Liver (tissue), 9 donors: ENCODE data around the gene NBPF26. TPM values are rescaled to one million over a fixed set of nuclear protein-coding genes. Genes with fewer than 3 reads are reported as not detected.
"Not testable (repeated sequence)": the region's sequence is repeated elsewhere in the genome, so short reads cannot be mapped to it uniquely, and the experiment has no call there.

Source experiments
- DNase-seq: peaks from one replicate; pipeline ENCODE4 v3.0.0-alpha.2; 2017; ENCODE audit warnings: low spot score
- H3K27ac ChIP-seq, 2 donors: one replicate each; pipeline ENCODE4 v1.7.0; 2013; ENCODE audit warnings: inconsistent platforms in 2 of 2, low read length in 2 of 2, control low read depth in 1 of 2, low read depth in 1 of 2, mild to moderate bottlenecking in 1 of 2
- H3K27me3 ChIP-seq, 4 donors: one replicate each; pipeline versions ENCODE4 v1.6.1 to v1.7.0; 2013; ENCODE audit warnings: low read length in 3 of 4, inconsistent platforms in 1 of 4, mild to moderate bottlenecking in 1 of 4, moderate library complexity in 1 of 4; ENCODE audit not compliant: control insufficient read depth in 4 of 4, insufficient read depth in 4 of 4
- H3K36me3 ChIP-seq, 4 donors: one replicate each; pipeline versions ENCODE4 v1.6.1 to v1.7.0; 2013; ENCODE audit warnings: low read length in 3 of 4, mild to moderate bottlenecking in 3 of 4, low read depth in 1 of 4, moderate library complexity in 1 of 4; ENCODE audit not compliant: control insufficient read depth in 4 of 4, insufficient read depth in 3 of 4
- H3K4me1 ChIP-seq, 4 donors: one replicate each; pipeline versions ENCODE4 v1.6.1 to v1.7.0; 2013; ENCODE audit warnings: low read length in 3 of 4, mild to moderate bottlenecking in 3 of 4, moderate library complexity in 1 of 4; ENCODE audit not compliant: control insufficient read depth in 4 of 4, insufficient read depth in 4 of 4
- H3K4me3 ChIP-seq, 3 donors: one replicate each; pipeline versions ENCODE4 v1.6.1 to v1.7.0; 2013; ENCODE audit warnings: low read length in 3 of 3, control low read depth in 1 of 3, low read depth in 1 of 3, mild to moderate bottlenecking in 1 of 3
- H3K9ac ChIP-seq, 2 donors: one replicate each; pipeline ENCODE4 v1.7.0; 2013; ENCODE audit warnings: low read length in 2 of 2, mild to moderate bottlenecking in 2 of 2, moderate library complexity in 2 of 2, control low read depth in 1 of 2, low read depth in 1 of 2
- H3K9me3 ChIP-seq, 4 donors: one replicate each; pipeline versions ENCODE4 v1.6.1 to v1.7.0; 2013; ENCODE audit warnings: low read length in 3 of 4; ENCODE audit not compliant: control insufficient read depth in 4 of 4
- RAD21 ChIP-seq, 2 donors: IDR thresholded peaks; 2 replicates each; pipeline ENCODE4 v1.6.1; 2016; ENCODE audit warnings: antibody characterized with exemption in 2 of 2, mild to moderate bottlenecking in 2 of 2
- WGBS: extraction: QIAGEN DNeasy Blood & Tissue Kit; methylation state at CpG from one replicate; pipeline ENCODE4 v1.1.7; 2013; 5-methylcytosine and 5-hydroxymethylcytosine counted together
- polyA plus RNA-seq, 2 donors: library from polyadenylated mRNA; stranded (reverse) in 1 of 2; unstranded in 1 of 2; fragments of 200-250 nt in 1 of 2; fragments of >200 nt in 1 of 2; fragmentation: Nextera tagmentation in 1 of 2; extraction: Ambion mirVana in 1 of 2; gene quantifications; one replicate each; pipeline versions ENCODE4 v1.2.1 to v1.2.3, GENCODE V29; 2013 to 2015
- total RNA-seq, 2 donors: library from RNA; depleted of rRNA; stranded (reverse); fragments of >200 nt; gene quantifications; one replicate each; pipeline ENCODE4 v1.2.3, GENCODE V29; 2014
- TF ChIP-seq, protein P1 (sequence below): fragments of 150-350 bp; IDR thresholded peaks from 2 replicates; pipeline ENCODE4 v1.5.1; 2017; ENCODE audit warnings: improper control_type of control experiment, low read depth, low read length; ENCODE audit not compliant: missing input control
- donor health status: healthy.
- donor health status: healthy.
- donor health status: healthy.
- donor health status: healthy.
- donor health status: healthy.

Gene NBPF26
- total and polyA plus RNA-seq, 4 donors: 2.5 to 31.3 (median 5.3) TPM

DNA sequence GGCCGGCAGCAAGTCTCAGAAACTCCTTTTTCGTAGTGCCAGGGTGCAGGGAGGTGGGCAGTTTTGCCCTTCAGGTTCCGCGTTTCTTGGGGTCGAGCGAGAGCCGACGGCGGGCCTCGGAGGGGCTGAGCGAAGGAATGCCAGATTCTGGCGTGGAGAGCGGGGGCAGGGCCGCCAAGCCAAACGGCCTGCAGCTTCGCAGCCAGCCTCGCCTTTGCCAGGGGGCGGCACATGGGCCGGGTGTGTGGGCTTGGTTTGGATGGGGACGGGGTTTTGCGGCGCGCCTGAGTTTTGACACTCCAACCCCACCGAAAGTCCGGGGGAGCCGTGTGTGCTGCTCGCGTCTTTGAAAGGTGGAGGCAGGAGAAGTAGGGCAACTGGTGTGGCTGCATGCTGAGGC, 762 bp downstream of the NBPF26 start:
- WGBS: 2% methylated on average over 13 of the region's 28 CpGs
- H3K36me3 ChIP-seq, H3K9ac ChIP-seq, H3K27me3 ChIP-seq, H3K9me3 ChIP-seq, H3K4me1 ChIP-seq, H3K27ac ChIP-seq, DNase-seq: not testable (repeated sequence)
- H3K4me3 ChIP-seq: peak overlapping the region in 1 of 3 donors; percentile 47

DNA sequence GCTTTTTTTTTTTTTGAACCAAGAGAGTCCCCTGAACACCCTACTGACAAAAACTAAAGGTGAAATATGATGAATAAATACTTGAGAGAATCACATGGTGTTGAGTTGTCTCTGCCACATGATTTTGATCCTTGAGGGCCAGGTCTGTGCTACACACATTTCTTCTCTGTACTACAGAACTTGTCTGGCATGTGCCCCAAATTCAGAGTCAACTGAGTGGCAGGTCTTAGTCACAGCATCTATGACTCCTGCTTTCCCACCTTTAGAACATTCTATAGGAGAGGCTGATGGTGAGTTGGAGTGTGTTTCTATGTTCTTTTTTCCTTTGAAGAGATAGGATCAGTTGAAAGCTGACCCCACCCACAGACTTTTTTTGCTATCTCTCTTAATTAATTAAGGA, 5.1 kb downstream of the NBPF26 start:
- not testable (repeated sequence) for H3K9ac ChIP-seq, H3K27ac ChIP-seq, H3K36me3 ChIP-seq, DNase-seq, H3K27me3 ChIP-seq, H3K4me1 ChIP-seq, H3K4me3 ChIP-seq, H3K9me3 ChIP-seq

DNA sequence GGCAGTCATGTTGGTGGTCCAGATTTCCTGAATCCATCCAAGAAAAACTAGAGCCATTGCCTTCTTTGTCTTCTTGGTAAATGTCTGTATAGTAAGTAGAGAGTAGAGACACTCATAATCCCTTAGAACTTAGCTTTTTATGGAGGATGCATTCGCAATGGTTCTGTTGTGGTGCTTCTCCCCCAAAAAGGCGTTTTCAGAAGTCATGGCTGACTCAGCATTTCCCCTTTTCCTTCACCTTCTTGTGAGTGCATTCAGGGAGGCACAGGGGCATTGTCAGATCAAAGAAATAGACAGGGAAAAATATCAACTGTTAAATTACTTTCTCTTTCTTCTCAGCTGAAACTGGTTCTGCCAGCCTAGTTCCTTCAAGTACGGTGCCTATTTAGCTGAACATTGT, 45.3 kb downstream of the NBPF26 start:
- H3K4me3 ChIP-seq, DNase-seq, H3K9me3 ChIP-seq, H3K36me3 ChIP-seq, H3K27ac ChIP-seq, H3K4me1 ChIP-seq, H3K27me3 ChIP-seq, H3K9ac ChIP-seq: not testable (repeated sequence)
- whole genome bisulfite sequencing: 67% methylated on average over 2 of the region's 3 CpGs

DNA sequence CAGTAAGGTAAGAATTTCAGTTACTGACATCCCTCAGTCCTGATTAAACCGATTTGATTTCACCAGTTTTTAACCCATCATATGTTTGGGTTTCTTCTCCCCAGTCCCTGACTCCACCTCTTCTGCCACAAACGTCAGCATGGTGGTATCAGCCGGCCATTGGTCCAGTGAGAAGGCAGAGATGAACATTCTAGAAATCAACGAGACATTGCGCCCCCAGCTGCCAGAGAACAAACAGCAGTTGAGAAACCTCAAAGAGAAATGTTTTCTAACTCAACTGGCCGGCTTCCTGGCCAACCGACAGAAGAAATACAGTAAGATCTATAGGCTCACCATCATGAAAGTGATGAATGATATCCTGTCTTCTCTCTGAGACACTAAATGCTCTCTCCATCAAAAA, 81.7 kb downstream of the NBPF26 start:
- H3K4me3 ChIP-seq, H3K36me3 ChIP-seq, H3K9me3 ChIP-seq, H3K9ac ChIP-seq, H3K27ac ChIP-seq, H3K4me1 ChIP-seq, DNase-seq, H3K27me3 ChIP-seq: not testable (repeated sequence)
- 38% methylated on average over 7 of the region's 7 CpGs for WGBS

DNA sequence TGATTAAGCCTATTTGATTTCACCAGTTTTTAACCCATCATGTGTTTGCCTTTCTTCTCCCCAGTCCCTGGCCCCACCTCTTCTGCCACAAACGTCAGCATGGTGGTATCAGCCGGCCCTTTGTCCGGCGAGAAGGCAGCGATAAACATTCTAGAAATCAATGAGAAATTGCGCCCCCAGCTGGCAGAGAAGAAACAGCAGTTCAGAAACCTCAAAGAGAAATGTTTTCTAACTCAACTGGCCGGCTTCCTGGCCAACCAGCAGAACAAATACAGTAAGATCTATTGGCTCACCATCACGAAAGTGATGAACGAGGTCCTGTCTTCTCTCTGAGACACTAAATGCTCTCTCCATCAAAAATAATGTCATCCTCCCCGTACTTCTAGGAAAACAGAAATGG, 88.1 kb downstream of the NBPF26 start:
- H3K4me3 ChIP-seq, DNase-seq, H3K4me1 ChIP-seq, H3K9ac ChIP-seq, H3K27me3 ChIP-seq, H3K36me3 ChIP-seq, H3K9me3 ChIP-seq, H3K27ac ChIP-seq: not testable (repeated sequence)
- TF ChIP-seq, protein P1, sequence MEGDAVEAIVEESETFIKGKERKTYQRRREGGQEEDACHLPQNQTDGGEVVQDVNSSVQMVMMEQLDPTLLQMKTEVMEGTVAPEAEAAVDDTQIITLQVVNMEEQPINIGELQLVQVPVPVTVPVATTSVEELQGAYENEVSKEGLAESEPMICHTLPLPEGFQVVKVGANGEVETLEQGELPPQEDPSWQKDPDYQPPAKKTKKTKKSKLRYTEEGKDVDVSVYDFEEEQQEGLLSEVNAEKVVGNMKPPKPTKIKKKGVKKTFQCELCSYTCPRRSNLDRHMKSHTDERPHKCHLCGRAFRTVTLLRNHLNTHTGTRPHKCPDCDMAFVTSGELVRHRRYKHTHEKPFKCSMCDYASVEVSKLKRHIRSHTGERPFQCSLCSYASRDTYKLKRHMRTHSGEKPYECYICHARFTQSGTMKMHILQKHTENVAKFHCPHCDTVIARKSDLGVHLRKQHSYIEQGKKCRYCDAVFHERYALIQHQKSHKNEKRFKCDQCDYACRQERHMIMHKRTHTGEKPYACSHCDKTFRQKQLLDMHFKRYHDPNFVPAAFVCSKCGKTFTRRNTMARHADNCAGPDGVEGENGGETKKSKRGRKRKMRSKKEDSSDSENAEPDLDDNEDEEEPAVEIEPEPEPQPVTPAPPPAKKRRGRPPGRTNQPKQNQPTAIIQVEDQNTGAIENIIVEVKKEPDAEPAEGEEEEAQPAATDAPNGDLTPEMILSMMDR: peak; percentile 31
- TF ChIP-seq RAD21 (IDR thresholded peaks at IDR 0.05): peak in 1 of 2 donors; percentile 40
- WGBS: 4% methylated on average over 10 of the region's 10 CpGs

DNA sequence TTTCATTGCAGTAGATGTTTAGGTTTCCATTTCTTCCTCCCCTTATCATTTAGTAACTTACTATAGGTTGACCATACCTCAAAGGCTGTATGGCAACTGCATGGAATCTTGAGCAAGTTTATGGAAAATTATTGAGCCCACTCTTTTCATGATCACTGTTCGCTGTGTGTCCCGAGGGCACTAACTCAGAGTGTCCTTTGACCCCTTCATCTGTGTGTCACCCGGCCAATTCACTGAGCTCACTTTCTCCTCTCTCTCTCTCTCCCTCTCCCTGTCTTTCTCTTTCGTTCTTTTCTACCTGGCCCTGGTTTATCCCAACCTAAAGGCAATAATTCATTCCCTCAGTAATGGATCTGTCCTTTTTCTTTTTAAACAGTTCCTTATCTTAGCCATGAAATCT, 101.3 kb downstream of the NBPF26 start:
- not testable (repeated sequence) for H3K9me3 ChIP-seq, H3K4me3 ChIP-seq, H3K9ac ChIP-seq, H3K36me3 ChIP-seq, H3K27ac ChIP-seq, DNase-seq, H3K27me3 ChIP-seq, H3K4me1 ChIP-seq
- no CpG with 5 or more reads among the region's 4 CpGs for WGBS

DNA sequence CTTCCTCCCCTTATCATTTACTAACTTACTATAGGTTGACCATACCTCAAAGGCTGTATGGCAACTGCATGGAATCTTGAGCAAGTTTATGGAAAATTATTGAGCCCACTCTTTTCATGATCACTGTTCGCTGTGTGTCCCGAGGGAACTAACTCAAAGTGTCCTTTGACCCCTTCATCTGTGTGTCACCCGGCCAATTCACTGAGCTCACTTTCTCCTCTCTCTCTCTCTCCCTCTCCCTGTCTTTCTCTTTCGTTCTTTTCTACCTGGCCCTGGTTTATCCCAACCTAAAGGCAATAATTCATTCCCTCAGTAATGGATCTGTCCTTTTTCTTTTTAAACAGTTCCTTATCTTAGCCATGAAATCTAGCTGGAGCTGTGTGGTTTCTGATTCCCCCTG, 102.9 kb downstream of the NBPF26 start:
- DNase-seq, H3K9me3 ChIP-seq, H3K4me3 ChIP-seq, H3K4me1 ChIP-seq, H3K27me3 ChIP-seq, H3K9ac ChIP-seq, H3K27ac ChIP-seq, H3K36me3 ChIP-seq: not testable (repeated sequence)
- no CpG with 5 or more reads among the region's 4 CpGs for WGBS
